Eye (tissue), 1 donor: ENCODE results near the gene WDR91.
"Not testable (repeated sequence)": the region's sequence is repeated elsewhere in the genome, so short reads cannot be mapped to it uniquely, and the experiment has no call there.

Source experiments
- DNase-seq: peaks from one replicate; pipeline ENCODE4 v3.0.0-alpha.2; 2015

Gene WDR91

GRCh38 chr7:135174941-135175340 lies 36.4 kb downstream of the WDR91 start:
- DNase-seq: no peak

GRCh38 chr7:135173916-135174315 lies 37.4 kb downstream of the WDR91 start:
- not testable (repeated sequence) for DNase-seq

GRCh38 chr7:135171581-135172291 lies 39.6 kb downstream of the WDR91 start:
- DNase-seq: not testable (repeated sequence)

- not testable (repeated sequence) for DNase-seq
Measured at GRCh38 chr7:135170998-135171481, 40.3 kb downstream of the WDR91 start.

GRCh38 chr7:135170274-135170997 lies 40.9 kb downstream of the WDR91 start, which contains the start of gene CYREN:
Gene CYREN (minus strand): TSS chr7:135170707. CDS start chr7:135168922, 1,785 bp downstream.
- peak; percentile 94 for DNase-seq

- no peak for DNase-seq
Measured at GRCh38 chr7:135169964-135170273, 41.4 kb downstream of the WDR91 start.

GRCh38 chr7:135169141-135169963 lies 42.0 kb downstream of the WDR91 start:
- DNase-seq: no peak

GRCh38 chr7:135168489-135169140 lies 42.7 kb downstream of the WDR91 start:
- DNase-seq: no peak

- DNase-seq: no peak
Measured at GRCh38 chr7:135168001-135168400, 43.3 kb downstream of the WDR91 start.

- DNase-seq: no peak
Measured at GRCh38 chr7:135167365-135167917, 43.9 kb downstream of the WDR91 start.

- DNase-seq: no peak
Measured at GRCh38 chr7:135166338-135166990, 44.9 kb downstream of the WDR91 start.

GRCh38 chr7:135165862-135166261 lies 45.5 kb downstream of the WDR91 start:
- DNase-seq: no peak

- no peak for DNase-seq
Measured at GRCh38 chr7:135164357-135165061, 46.8 kb downstream of the WDR91 start.

- DNase-seq: no peak
Measured at GRCh38 chr7:135162382-135163001, 48.8 kb downstream of the WDR91 start.

- no peak for DNase-seq
Measured at GRCh38 chr7:135161669-135162068, 49.7 kb downstream of the WDR91 start.

- DNase-seq: no peak
Measured at GRCh38 chr7:135160858-135161653, 50.3 kb downstream of the WDR91 start.

- no peak for DNase-seq
Measured at GRCh38 chr7:135160098-135160857, 51.0 kb downstream of the WDR91 start.

- no peak for DNase-seq
Measured at GRCh38 chr7:135159359-135160085, 51.8 kb downstream of the WDR91 start.
